GM13977 (cell line): Measurements from ENCODE around the gene ARHGAP22.

ENCODE experiments used
- DNase-seq: peaks from one replicate; pipeline ENCODE4 v3.0.0; 2012; ENCODE audit warnings: low spot score
- CTCF ChIP-seq: IDR thresholded peaks from 2 replicates; pipeline ENCODE4 v1.5.1; 2012; ENCODE audit warnings: mild to moderate bottlenecking, control low read depth; ENCODE audit not compliant: insufficient read depth; ENCODE audit errors: extremely low read depth, missing control alignments
- in situ Hi-C: fragments of 300-500 bp; cut with MboI; formaldehyde crosslinking; loops from one replicate; pipeline ENCODE4 v1.12.0; 2022; ENCODE audit warnings: low sequenced_read_pairs, low pct_unique_long_range_greater_than_20kb, mixed read lengths, inconsistent platforms; ENCODE audit not compliant: unreplicated experiment

The ARHGAP22 gene

GRCh38 chr10:48399551-48399950 is 205.3 kb downstream of the ARHGAP22 start:
- in situ Hi-C loops = no loop called here
- DNase-seq = no peak

GRCh38 chr10:48399056-48399541 is 205.8 kb downstream of the ARHGAP22 start:
- no peak for TF ChIP-seq CTCF
- in situ Hi-C loops = no loop called here
- no peak for DNase-seq

More at GRCh38 chr10:48399551-48399950, 205.3 kb downstream of the ARHGAP22 start:
- TF ChIP-seq CTCF = no peak

- in situ Hi-C loops = no loop called here
- DNase-seq = no peak
- TF ChIP-seq CTCF = no peak
These were observed 206.6 kb downstream of the ARHGAP22 start for GRCh38 chr10:48398261-48398660.
